BLaER1 treated with 17β-estradiol and CSF1 and Interleukin-3, amounts not matched to agents 10 nM and 100 nM (cell line): Measurements from ENCODE around the gene CCL1.

ENCODE experiments used
- H3K27ac ChIP-seq, 11 experiments: shearing (Covaris generic); formaldehyde crosslinking; 2 replicates each; pipeline ENCODE4 v1.8.1; 2022
- H3K27me3 ChIP-seq, 11 experiments: shearing (Covaris generic); formaldehyde crosslinking; 2 replicates each; pipeline ENCODE4 v1.8.1; 2022
- H3K36me3 ChIP-seq, 11 experiments: shearing (Covaris generic); formaldehyde crosslinking; 2 replicates each; pipeline ENCODE4 v1.8.1; 2022
- H3K4me1 ChIP-seq, 10 experiments: shearing (Covaris generic); formaldehyde crosslinking; 2 replicates each; pipeline ENCODE4 v1.8.1; 2022
- H3K4me2 ChIP-seq, 11 experiments: shearing (Covaris generic); formaldehyde crosslinking; 2 replicates each; pipeline ENCODE4 v1.8.1; 2022
- H3K4me3 ChIP-seq, 10 experiments: shearing (Covaris generic); formaldehyde crosslinking; 2 replicates each; pipeline ENCODE4 v1.8.1; 2022
- H3K9ac ChIP-seq, 11 experiments: shearing (Covaris generic); formaldehyde crosslinking; 2 replicates each; pipeline ENCODE4 v1.8.1; 2022
- H3K9me3 ChIP-seq, 11 experiments: shearing (Covaris generic); formaldehyde crosslinking; replicated peaks in 1 of 11; 2 replicates each; pipeline ENCODE4 v1.8.1; 2022
- H4K20me1 ChIP-seq, 11 experiments: shearing (Covaris generic); formaldehyde crosslinking; 2 replicates each; pipeline ENCODE4 v1.8.1; 2022
- Cebpa-rat ChIP-seq, 11 experiments: shearing (Covaris generic); IDR thresholded peaks; 2 replicates each; pipeline ENCODE4 v1.8.1; 2022

Gene CCL1

DNA sequence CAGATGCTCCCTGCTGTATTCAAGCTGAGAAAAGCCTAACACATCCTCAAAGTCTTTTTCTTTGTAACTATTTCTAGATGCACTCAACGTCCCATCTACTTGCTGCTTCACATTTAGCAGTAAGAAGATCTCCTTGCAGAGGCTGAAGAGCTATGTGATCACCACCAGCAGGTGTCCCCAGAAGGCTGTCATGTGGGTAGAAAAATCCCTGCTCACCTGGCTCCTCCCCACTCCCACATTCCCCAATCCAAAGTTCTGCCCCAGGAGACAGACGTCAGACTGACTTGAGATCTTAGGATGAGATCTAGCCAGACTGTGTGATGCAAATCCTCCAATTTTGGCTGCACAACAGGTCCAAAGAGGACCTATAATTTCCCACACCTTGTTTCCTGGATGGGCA lies 5.6 kb downstream of the CCL1 start:
- Histone ChIP-seq H3K4me2 (peak overlapping the region in 2 of 11 experiments; percentile 61 to 83; a peak in 4 of 22 replicates), H3K9ac (no peak overlapping the region), H4K20me1 (no peaks in the 10 kb centered on the region), H3K9me3 (peaks cover 0 to 14% (median 5%) of the 10 kb centered on the region in 11 experiments; a peak in 10 of 22 replicates), H3K27ac (no peak overlapping the region), H3K4me1 (peaks cover 27 to 82% (median 34%) of the 10 kb centered on the region in 10 experiments), H3K27me3 (no peaks in the 10 kb centered on the region), H3K4me3 (no peak overlapping the region), H3K36me3 (no peaks in the 10 kb centered on the region)
- TF ChIP-seq Cebpa-rat (IDR thresholded peaks at IDR 0.05) = no peak

DNA sequence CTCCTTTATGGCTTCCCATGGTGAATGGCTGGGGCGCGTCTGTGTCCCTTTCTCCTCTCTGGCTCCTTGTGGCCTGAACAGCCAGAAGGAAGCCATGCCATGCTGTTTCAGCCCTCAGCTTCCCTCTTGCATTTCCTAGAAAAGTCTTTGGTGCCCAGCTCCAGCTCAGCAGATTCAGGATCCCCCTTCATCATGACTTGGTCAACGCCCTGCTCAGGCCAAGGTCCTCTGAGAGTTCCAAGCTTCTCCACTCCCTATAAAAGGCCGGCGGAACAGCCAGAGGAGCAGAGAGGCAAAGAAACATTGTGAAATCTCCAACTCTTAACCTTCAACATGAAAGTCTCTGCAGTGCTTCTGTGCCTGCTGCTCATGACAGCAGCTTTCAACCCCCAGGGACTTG lies 6.8 kb downstream of the CCL1 start, which contains the start of gene CCL13:
Gene CCL13, plus strand, starts transcription at position 287 of the 400 bp plus-strand sequence. Its CDS starts 47 bp downstream, at position 334.
- H3K9me3 ChIP-seq = peaks cover 0 to 14% (median 5%) of the 10 kb centered on the region in 11 experiments; a peak in 10 of 22 replicates
- H3K27ac ChIP-seq = peak within 1 kb of the TSS in 1 of 11 experiments; percentile 1; a peak in 1 of 22 replicates
- no peak within 1 kb of the TSS for H3K9ac ChIP-seq
- no peak within 1 kb of the TSS for H3K4me3 ChIP-seq
- peak within 1 kb of the TSS in 5 of 11 experiments; percentile 33 to 83 (median 40); a peak in 9 of 22 replicates for H3K4me2 ChIP-seq
- H4K20me1 ChIP-seq = no peaks in the 10 kb centered on the region
- peaks cover 17 to 71% (median 23%) of the 10 kb centered on the region in 10 experiments for H3K4me1 ChIP-seq
- no peaks in the 10 kb centered on the region for H3K36me3 ChIP-seq
- 0 out of 22 replicates have a peak, but pooled peaks of 1 of the 11 experiments have one; percentile 23 for TF ChIP-seq Cebpa-rat (IDR thresholded peaks at IDR 0.05)
- no peaks in the 10 kb centered on the region for H3K27me3 ChIP-seq

DNA sequence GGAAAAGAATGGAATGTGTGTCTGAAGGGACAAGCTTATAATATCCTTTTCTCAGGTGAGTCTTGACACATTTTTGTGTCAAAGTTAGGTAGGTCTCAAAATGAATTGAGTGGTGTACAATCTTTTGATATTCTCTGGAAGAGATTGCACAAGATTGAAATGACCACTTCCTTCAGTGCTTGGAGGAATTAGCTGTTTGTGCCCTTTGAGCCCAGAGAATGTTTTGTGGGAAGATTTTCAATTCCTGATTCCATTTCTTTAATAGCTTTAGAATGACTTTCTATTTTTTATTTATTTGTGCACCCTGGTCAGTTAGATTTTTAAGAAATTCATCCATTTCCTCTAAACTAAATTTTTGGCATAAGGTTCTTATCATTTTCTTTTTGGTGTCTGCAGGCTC lies 8.4 kb downstream of the CCL1 start:
- no peak overlapping the region for H3K9ac ChIP-seq
- H4K20me1 ChIP-seq = no peaks in the 10 kb centered on the region
- no peak overlapping the region for H3K27ac ChIP-seq
- H3K36me3 ChIP-seq = no peaks in the 10 kb centered on the region
- peaks cover 1 to 55% (median 8%) of the 10 kb centered on the region in 10 experiments; a peak in 18 of 20 replicates for H3K4me1 ChIP-seq
- no peak overlapping the region for H3K4me3 ChIP-seq
- H3K4me2 ChIP-seq = peak overlapping the region in 4 of 11 experiments; percentile 33 to 83 (median 50); a peak in 8 of 22 replicates
- no peaks in the 10 kb centered on the region for H3K27me3 ChIP-seq
- peaks cover 0 to 14% (median 5%) of the 10 kb centered on the region in 11 experiments; a peak in 10 of 22 replicates for H3K9me3 ChIP-seq
- TF ChIP-seq Cebpa-rat (IDR thresholded peaks at IDR 0.05) = no peak

DNA sequence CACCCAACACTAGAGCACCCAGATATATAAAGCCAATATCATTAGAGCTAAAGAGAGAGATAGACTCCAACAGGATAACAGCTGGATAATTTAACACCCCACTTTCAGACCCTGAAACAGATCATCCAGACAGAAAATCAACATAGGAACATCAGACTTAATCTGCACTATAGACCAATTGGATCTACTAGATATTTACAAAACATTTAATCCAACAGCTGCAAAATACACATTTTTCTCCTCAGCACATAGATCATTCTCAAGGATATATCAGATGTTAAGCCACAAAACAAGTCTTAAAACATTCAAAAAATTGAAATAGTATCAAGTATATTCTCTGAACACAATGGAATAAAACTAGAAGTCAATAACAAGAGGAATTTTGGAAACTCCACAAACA lies 10.8 kb downstream of the CCL1 start:
- H3K27ac ChIP-seq = no peak overlapping the region
- no peak overlapping the region for H3K4me2 ChIP-seq
- peaks cover 0 to 14% (median 5%) of the 10 kb centered on the region in 11 experiments; a peak in 10 of 22 replicates for H3K9me3 ChIP-seq
- H3K4me1 ChIP-seq = peaks cover 0 to 37% (median 3%) of the 10 kb centered on the region in 10 experiments; a peak in 10 of 20 replicates
- H3K27me3 ChIP-seq = no peaks in the 10 kb centered on the region
- H3K9ac ChIP-seq = no peak overlapping the region
- no peaks in the 10 kb centered on the region for H4K20me1 ChIP-seq
- TF ChIP-seq Cebpa-rat (IDR thresholded peaks at IDR 0.05) = no peak
- no peak overlapping the region for H3K4me3 ChIP-seq
- no peaks in the 10 kb centered on the region for H3K36me3 ChIP-seq

DNA sequence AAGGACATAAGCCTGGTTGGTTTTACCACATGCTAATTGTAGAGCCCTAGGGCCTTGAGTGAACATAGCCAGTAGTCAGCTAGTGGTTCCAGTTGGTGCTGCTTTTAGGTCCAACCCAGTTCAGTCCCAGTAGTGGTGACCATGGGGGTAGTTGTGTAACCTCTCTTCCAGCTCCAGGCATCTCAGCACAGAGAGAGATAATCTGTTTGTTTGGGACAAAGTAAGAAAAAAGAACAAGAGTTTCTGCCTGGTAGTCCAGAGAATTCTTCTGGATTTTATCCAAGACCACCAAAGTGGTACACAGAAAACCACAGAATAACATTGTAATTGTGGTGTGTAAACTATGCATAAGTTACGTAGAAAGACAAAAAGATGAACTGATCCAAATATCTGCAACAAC lies 11.9 kb downstream of the CCL1 start:
- TF ChIP-seq Cebpa-rat (IDR thresholded peaks at IDR 0.05) = no peak
- H3K27me3 ChIP-seq = no peaks in the 10 kb centered on the region
- peaks cover 0 to 14% (median 5%) of the 10 kb centered on the region in 11 experiments; a peak in 10 of 22 replicates for H3K9me3 ChIP-seq
- peaks cover 0 to 34% (median 2%) of the 10 kb centered on the region in 10 experiments; a peak in 10 of 20 replicates for H3K4me1 ChIP-seq
- H3K27ac ChIP-seq = no peak overlapping the region
- H3K4me3 ChIP-seq = no peak overlapping the region
- H3K9ac ChIP-seq = no peak overlapping the region
- no peaks in the 10 kb centered on the region for H4K20me1 ChIP-seq
- no peaks in the 10 kb centered on the region for H3K36me3 ChIP-seq
- no peak overlapping the region for H3K4me2 ChIP-seq

DNA sequence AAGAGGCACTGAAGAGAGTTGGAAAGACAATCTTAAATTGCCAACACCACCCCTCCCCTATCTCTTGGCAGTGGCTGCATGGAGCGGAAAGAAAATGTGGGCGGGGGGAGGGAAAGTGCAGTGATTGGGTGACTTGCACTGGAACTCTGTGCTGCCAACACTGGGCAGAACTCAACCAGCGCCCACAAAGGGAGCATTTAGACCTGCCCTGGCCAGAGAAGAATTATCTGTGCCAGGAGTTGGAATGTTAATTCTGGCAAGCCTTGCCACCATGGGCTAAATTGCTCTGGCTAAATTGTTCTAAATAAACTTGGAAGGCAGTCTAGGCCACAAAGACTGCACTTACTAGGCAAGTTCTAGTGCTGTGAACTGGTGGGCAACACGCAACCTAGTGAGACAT lies 13.3 kb downstream of the CCL1 start:
- Histone ChIP-seq H4K20me1 (no peaks in the 10 kb centered on the region), H3K36me3 (no peaks in the 10 kb centered on the region), H3K27ac (no peak overlapping the region), H3K4me3 (no peak overlapping the region), H3K9me3 (peaks cover 0 to 14% (median 5%) of the 10 kb centered on the region in 11 experiments; a peak in 10 of 22 replicates), H3K4me1 (peaks cover 0 to 20% (median 0%) of the 10 kb centered on the region in 10 experiments; a peak in 8 of 20 replicates), H3K4me2 (no peak overlapping the region), H3K27me3 (no peaks in the 10 kb centered on the region), H3K9ac (no peak overlapping the region)
- no peak for TF ChIP-seq Cebpa-rat (IDR thresholded peaks at IDR 0.05)

DNA sequence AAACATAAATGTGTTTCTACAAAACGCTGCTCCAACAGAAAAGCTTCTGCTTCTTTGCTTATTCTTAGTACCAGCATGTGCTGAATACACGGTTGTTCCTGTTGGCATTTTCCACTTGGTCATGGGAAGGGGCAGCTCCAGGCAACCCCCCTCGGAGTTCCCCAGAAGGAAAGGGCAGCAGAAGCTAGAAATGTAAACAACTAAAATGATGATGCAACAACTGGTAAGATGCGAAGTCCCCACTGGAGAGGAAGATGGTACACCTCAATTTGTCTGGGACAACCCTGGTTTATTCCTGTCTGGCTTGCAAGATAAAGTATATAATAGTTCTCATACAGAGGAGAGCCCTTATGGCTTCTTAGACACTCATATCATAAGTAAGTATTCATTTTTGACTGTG lies 16.0 kb downstream of the CCL1 start:
- Histone ChIP-seq H3K4me1 (peaks cover 0 to 13% (median 0%) of the 10 kb centered on the region in 10 experiments; a peak in 3 of 20 replicates), H3K27me3 (no peaks in the 10 kb centered on the region), H3K9me3 (no peaks in the 10 kb centered on the region), H3K9ac (no peak overlapping the region), H3K36me3 (no peaks in the 10 kb centered on the region), H4K20me1 (no peaks in the 10 kb centered on the region), H3K4me3 (no peak overlapping the region), H3K27ac (no peak overlapping the region; a peak in 1 of 22 replicates), H3K4me2 (peak overlapping the region in 2 of 11 experiments; percentile 50 to 53; a peak in 3 of 22 replicates)
- TF ChIP-seq Cebpa-rat (IDR thresholded peaks at IDR 0.05) = peak in 2 of 11 experiments; percentile 14 to 48; a peak in 1 of 22 replicates

DNA sequence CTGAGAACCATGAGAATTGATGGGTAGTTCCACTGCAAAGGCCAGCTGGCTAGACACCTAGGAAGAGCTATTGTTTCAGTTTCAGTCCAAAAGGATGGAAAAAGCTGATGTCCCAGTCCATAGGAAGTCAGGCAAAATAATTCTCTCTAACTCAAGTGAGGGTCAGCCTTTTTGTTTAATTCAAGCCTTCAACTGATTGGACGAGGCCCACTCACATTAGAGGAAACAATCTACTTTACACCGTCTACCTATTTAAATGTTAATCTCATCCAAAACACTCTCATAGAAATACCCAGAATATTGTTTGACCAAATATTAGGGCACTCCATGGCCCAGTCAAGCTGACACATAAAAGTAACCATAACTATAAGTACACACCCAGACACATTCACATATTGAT lies 21.1 kb downstream of the CCL1 start:
- no peak overlapping the region for H3K27ac ChIP-seq
- H3K9me3 ChIP-seq = no peaks in the 10 kb centered on the region
- no peaks in the 10 kb centered on the region for H4K20me1 ChIP-seq
- no peak for TF ChIP-seq Cebpa-rat (IDR thresholded peaks at IDR 0.05)
- no peaks in the 10 kb centered on the region for H3K27me3 ChIP-seq
- H3K9ac ChIP-seq = no peak overlapping the region
- no peak overlapping the region for H3K4me2 ChIP-seq
- H3K4me1 ChIP-seq = peaks cover 0 to 12% (median 5%) of the 10 kb centered on the region in 10 experiments; a peak in 6 of 20 replicates
- no peaks in the 10 kb centered on the region for H3K36me3 ChIP-seq
- H3K4me3 ChIP-seq = no peak overlapping the region

DNA sequence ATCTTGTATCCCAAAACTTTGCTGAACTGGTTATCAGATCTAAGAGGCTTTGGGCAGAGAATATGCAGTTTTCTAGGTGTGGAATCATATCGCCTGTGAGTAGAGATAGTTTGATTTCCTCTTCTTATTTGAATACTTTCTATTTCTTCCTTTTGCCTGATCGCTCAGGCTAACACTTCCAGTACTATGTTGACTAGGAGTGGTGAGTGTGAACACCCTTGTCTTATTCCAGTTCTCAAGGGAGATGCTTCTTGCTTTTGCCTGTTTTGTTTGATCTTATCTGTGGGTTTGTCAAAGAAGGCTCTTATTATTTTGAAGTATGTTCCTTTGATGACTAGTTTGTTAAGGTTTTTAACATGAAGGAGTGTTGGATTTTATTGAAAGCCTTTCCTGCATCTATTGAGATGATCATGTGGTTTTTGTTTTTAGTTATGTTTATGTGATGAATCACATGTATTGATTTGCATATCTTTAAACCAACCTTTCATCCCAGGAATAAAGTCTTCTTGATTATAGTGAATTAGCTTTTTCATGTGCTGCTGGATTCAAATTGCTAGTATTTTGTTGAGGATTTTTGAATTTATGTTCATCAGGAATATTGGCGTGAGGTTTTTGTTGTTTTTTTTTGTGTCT lies 23.8 kb downstream of the CCL1 start:
- H3K27me3 ChIP-seq = no peaks in the 10 kb centered on the region
- no peak overlapping the region for H3K27ac ChIP-seq
- no peaks in the 10 kb centered on the region for H4K20me1 ChIP-seq
- no peaks in the 10 kb centered on the region for H3K36me3 ChIP-seq
- no peak overlapping the region for H3K4me3 ChIP-seq
- H3K4me2 ChIP-seq = no peak overlapping the region
- no peak overlapping the region for H3K9ac ChIP-seq
- no peaks in the 10 kb centered on the region for H3K9me3 ChIP-seq
- no peak for TF ChIP-seq Cebpa-rat (IDR thresholded peaks at IDR 0.05)
- peaks cover 0 to 12% (median 2%) of the 10 kb centered on the region in 10 experiments; a peak in 3 of 20 replicates for H3K4me1 ChIP-seq
